Upper lobe of right lung (tissue), 1 donor: ENCODE data around the gene FERMT3. TPM values are rescaled to one million over a fixed set of nuclear protein-coding genes. Genes with fewer than 3 reads are reported as not detected.

Experiments
- ATAC-seq: fragments of 200-7000 bp; cut with Tn5 transposase; one replicate; pipeline ENCODE4 v1.9.1; 2020; ENCODE audit warnings: mild to moderate bottlenecking, moderate library complexity
- DNase-seq: peaks from one replicate; pipeline ENCODE4 v3.0.0-alpha.2; 2020
- H3K27ac ChIP-seq: fragments of 200-600 bp; one replicate; pipeline ENCODE4 v1.8.0; 2022
- H3K27me3 ChIP-seq: fragments of 200-600 bp; one replicate; pipeline ENCODE4 v1.8.0; 2022; ENCODE audit warnings: mild to moderate bottlenecking
- H3K36me3 ChIP-seq: fragments of 200-600 bp; one replicate; pipeline ENCODE4 v1.8.0; 2022
- H3K4me1 ChIP-seq: fragments of 200-600 bp; one replicate; pipeline ENCODE4 v1.8.0; 2022
- H3K4me3 ChIP-seq: fragments of 200-600 bp; one replicate; pipeline ENCODE4 v1.8.0; 2022; ENCODE audit warnings: mild to moderate bottlenecking
- H3K9me3 ChIP-seq: fragments of 200-600 bp; one replicate; pipeline ENCODE4 v1.8.0; 2022
- CTCF ChIP-seq: fragments of 200-600 bp; IDR thresholded peaks from one replicate; pipeline ENCODE4 v1.8.0; 2022; ENCODE audit warnings: antibody characterized with exemption
- intact Hi-C: fragments of 100-400 bp; cut with DNase I; formaldehyde crosslinking; loops from one replicate; pipeline ENCODE4 v1.11.0; 2022
- total RNA-seq: library from RNA; stranded (reverse); fragmentation: NEBNext Ultra II Directional; extraction: Animal tissue kit (Norgen Biotek cat#: 25700); gene quantifications from one replicate; pipeline ENCODE4 v1.2.1, GENCODE V29; 2021
- donor health status: DM: no; HTN: yes; CAD: no; lungs with severe emphysema.

The FERMT3 gene
- total RNA-seq, 1 donor from 2014 or later = 73.1 TPM

DNA sequence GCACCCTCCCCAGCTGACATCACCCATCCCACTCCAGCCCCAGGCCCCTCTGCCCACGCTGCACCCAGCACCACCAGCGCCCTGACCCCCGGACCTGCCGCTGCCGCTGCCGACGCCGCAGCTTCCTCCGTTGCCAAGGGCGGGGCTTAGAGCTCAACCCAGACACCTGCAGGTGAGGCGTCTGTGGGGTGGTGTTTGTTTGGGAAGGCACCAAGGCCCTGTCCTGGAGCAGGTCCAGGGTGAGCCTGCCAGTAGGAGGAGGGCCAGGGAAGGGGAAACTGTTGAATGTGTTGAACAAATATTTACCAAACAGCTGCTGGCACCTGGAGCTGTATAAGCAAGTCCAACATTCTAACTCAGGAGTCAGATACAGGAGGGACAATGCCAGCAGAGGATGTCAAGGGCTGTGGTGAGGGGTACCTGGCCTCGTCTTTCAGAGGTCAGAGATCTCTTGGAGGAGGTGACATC, 31.0 kb downstream of the FERMT3 start:
- no peak overlapping the region for H3K4me3 ChIP-seq
- no peaks in the 10 kb centered on the region for H3K27me3 ChIP-seq
- H3K4me1 ChIP-seq = peaks cover 47% of the 10 kb centered on the region
- TF ChIP-seq CTCF = no peak
- H3K9me3 ChIP-seq = no peaks in the 10 kb centered on the region
- H3K27ac ChIP-seq = peak overlapping the region; percentile 55
- peak; percentile 1 for ATAC-seq
- intact Hi-C loops = no loop called here
- DNase-seq = peak; percentile 87
- peaks cover 16% of the 10 kb centered on the region for H3K36me3 ChIP-seq

- H3K4me1 ChIP-seq = peaks cover 49% of the 10 kb centered on the region
- H3K36me3 ChIP-seq = peaks cover 17% of the 10 kb centered on the region
- intact Hi-C loops = no loop called here
- TF ChIP-seq CTCF = no peak
- H3K27ac ChIP-seq = peak overlapping the region; percentile 55
- no peak overlapping the region for H3K4me3 ChIP-seq
- ATAC-seq (no peak), DNase-seq (peak; percentile 63)
- no peaks in the 10 kb centered on the region for H3K27me3 ChIP-seq
- H3K9me3 ChIP-seq = no peaks in the 10 kb centered on the region
Measured at GRCh38 chr11:64238076-64238475, 31.6 kb downstream of the FERMT3 start.

GRCh38 chr11:64238999-64239398, 32.5 kb downstream of the FERMT3 start:
- no peak for ATAC-seq
- DNase-seq = no peak
- H3K27ac ChIP-seq = peak overlapping the region; percentile 98
- peaks cover 43% of the 10 kb centered on the region for H3K4me1 ChIP-seq
- no peak overlapping the region for H3K4me3 ChIP-seq
- H3K9me3 ChIP-seq = no peaks in the 10 kb centered on the region
- no peak for TF ChIP-seq CTCF
- H3K27me3 ChIP-seq = no peaks in the 10 kb centered on the region
- H3K36me3 ChIP-seq = peaks cover 26% of the 10 kb centered on the region
- intact Hi-C loops = no loop called here

DNA sequence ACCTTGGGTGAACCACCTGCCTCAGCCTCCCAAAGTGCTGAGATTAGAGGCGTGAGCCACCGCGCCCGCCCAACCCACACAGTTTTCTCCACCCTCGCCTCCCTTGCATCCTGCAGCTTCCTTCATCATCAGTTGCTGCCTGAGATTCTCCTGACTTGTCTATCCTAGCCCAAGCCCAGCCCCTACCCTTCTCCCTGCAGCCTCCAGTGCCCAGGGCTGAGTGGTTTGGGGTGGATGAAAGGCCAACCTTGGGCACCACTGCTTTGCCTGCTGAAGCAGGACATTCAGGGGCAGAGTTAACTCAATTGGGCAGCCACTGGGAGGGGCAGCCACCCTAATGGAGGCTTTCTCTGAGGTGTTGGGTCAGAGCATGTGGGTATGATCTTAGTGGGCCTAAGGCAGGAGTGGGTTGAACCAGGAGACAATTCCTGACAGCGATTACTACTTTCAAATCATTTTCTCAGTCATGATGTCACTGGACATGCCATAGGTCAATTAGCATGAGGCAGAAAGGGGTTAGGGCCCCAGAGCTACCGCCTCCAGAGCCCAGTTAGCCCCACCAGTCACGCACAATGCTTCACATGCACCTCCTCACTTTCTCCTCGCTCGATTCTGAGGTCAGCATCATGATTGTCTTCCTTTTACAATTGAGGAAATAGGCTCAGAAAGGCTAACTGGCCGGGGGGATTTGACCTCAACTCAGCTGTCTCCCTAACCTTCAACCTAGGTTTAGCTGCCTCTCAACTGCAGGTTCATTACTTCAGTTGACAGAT, 33.3 kb downstream of the FERMT3 start:
- Histone ChIP-seq H3K4me1 (peaks cover 43% of the 10 kb centered on the region), H3K36me3 (peaks cover 28% of the 10 kb centered on the region)
- DNase-seq = peak; percentile 66

GRCh38 chr11:64240435-64241240, 34.1 kb downstream of the FERMT3 start, which contains the start of gene FKBP2:
FKBP2 (plus strand) TSS chr11:64241095; CDS start chr11:64242388, 1,293 bp downstream.
- Histone ChIP-seq H3K9me3 (no peaks in the 10 kb centered on the region), H3K4me3 (peak within 1 kb of the TSS; percentile 94), H3K4me1 (peaks cover 41% of the 10 kb centered on the region), H3K27ac (peak within 1 kb of the TSS; percentile 98), H3K27me3 (no peaks in the 10 kb centered on the region), H3K36me3 (peaks cover 28% of the 10 kb centered on the region)
- DNase-seq (peak; percentile 99), ATAC-seq (peak; percentile 80)
- intact Hi-C loops = no loop called here
- no peak for TF ChIP-seq CTCF

More for the DNA sequence above, 33.3 kb downstream of the FERMT3 start:
- Histone ChIP-seq H3K9me3 (no peaks in the 10 kb centered on the region), H3K27me3 (no peaks in the 10 kb centered on the region), H3K4me3 (peak overlapping the region; percentile 94), H3K27ac (peak overlapping the region; percentile 98)
- intact Hi-C loops = no loop called here
- ATAC-seq = no peak
- TF ChIP-seq CTCF = no peak
